ENCODE data around the gene AKAP10.
A peak's percentile ranks its signal among the peaks of the same experiment; 100 is the strongest.
"Not testable (repeated sequence)": the region's sequence is repeated elsewhere in the genome, so short reads cannot be mapped to it uniquely, and the experiment has no call there.

AKAP10 gene

GRCh38 chr17:19977293-19978208, at the start of gene AKAP10:
AKAP10 (minus strand) TSS chr17:19977828; CDS start chr17:19977679, 149 bp downstream.
- DNase-seq, result peak; percentile 88

GRCh38 chr17:20026960-20027359, 49.3 kb upstream of the AKAP10 start:
- no peak for DNase-seq

GRCh38 chr17:20022701-20023100, 45.1 kb upstream of the AKAP10 start:
- no peak for DNase-seq

GRCh38 chr17:20016475-20016992, 38.9 kb upstream of the AKAP10 start:
- DNase-seq, result not testable (repeated sequence)

- no peak for DNase-seq
These were observed 34.4 kb upstream of the AKAP10 start for GRCh38 chr17:20012017-20012536.

- no peak for DNase-seq
These were observed 33.3 kb upstream of the AKAP10 start for GRCh38 chr17:20010936-20011335.

GRCh38 chr17:20010099-20010863, 32.7 kb upstream of the AKAP10 start:
- DNase-seq, result no peak

GRCh38 chr17:20009302-20010098, 31.9 kb upstream of the AKAP10 start, which contains the start of gene SPECC1:
SPECC1 (plus strand) TSS chr17:20009359; CDS start chr17:20096652, 87,293 bp downstream.
- peak; percentile 83 for DNase-seq

- no peak for DNase-seq
These were observed 31.3 kb upstream of the AKAP10 start for GRCh38 chr17:20009052-20009301.

- no peak for DNase-seq
These were observed 30.8 kb upstream of the AKAP10 start for GRCh38 chr17:20008242-20009051.

GRCh38 chr17:19996502-19996901, 18.9 kb upstream of the AKAP10 start:
- no peak for DNase-seq

GRCh38 chr17:19996086-19996485, 18.5 kb upstream of the AKAP10 start:
- no peak for DNase-seq

- peak; percentile 75 for DNase-seq
These were observed 15.4 kb upstream of the AKAP10 start for GRCh38 chr17:19992803-19993713.

GRCh38 chr17:19991252-19991885, 13.7 kb upstream of the AKAP10 start:
- no peak for DNase-seq

GRCh38 chr17:19987897-19988296, 10.3 kb upstream of the AKAP10 start:
- DNase-seq, result no peak

GRCh38 chr17:19986941-19987861, 9.6 kb upstream of the AKAP10 start:
- no peak for DNase-seq

GRCh38 chr17:19979917-19980770, 2.5 kb upstream of the AKAP10 start:
- no peak for DNase-seq

- DNase-seq, result no peak
These were observed 1.2 kb upstream of the AKAP10 start for GRCh38 chr17:19978805-19979211.
